HG02571 (cell line): ENCODE measurements around the gene COG6.

ENCODE experiments used
- ATAC-seq: cut with Tn5 transposase; IDR thresholded peaks from one replicate; pipeline ENCODE4 v1.9.1; 2021; ENCODE audit warnings: mild to moderate bottlenecking, moderate library complexity; ENCODE audit not compliant: unreplicated experiment

Gene COG6

GRCh38 chr13:39676315-39676876 lies 20.9 kb downstream of the COG6 start:
- ATAC-seq, result no peak

DNA sequence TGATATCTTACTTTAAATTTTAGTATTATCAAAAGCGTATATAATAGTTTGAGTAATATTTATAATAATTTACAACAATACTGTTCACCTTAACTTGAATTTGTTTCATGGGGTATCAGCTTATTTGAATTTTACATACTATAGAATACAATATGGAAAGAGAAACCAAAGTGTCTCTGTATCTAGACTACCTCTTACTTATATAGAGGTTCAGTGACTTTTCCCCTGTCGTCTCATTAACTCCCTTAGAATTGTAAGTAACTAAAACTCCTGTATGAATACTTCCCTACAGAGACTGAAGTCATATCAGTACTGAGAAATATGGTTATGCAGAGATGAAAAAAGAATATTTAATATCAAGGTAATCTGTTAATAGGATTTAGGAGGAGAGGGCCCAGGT lies 26.8 kb downstream of the COG6 start:
- no peak for ATAC-seq

DNA sequence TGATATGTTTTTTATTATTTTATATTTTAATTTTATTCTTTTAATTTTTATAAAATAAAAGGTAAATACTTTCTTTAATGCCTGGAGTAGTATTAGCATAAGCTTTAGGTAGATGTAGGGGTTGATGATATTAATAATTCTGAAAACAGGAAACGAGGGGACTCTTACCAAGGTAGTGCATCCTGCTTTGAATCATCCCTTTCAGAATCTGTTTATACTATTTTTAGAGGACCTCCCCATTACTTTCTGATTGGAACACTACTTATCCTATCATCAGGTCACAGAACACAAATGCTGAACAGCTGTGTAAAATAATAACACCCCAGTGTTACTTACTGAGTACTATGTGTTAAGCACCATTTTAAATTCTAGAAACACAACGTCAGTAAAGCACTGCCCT lies 27.3 kb downstream of the COG6 start:
- peak; percentile 69 for ATAC-seq

DNA sequence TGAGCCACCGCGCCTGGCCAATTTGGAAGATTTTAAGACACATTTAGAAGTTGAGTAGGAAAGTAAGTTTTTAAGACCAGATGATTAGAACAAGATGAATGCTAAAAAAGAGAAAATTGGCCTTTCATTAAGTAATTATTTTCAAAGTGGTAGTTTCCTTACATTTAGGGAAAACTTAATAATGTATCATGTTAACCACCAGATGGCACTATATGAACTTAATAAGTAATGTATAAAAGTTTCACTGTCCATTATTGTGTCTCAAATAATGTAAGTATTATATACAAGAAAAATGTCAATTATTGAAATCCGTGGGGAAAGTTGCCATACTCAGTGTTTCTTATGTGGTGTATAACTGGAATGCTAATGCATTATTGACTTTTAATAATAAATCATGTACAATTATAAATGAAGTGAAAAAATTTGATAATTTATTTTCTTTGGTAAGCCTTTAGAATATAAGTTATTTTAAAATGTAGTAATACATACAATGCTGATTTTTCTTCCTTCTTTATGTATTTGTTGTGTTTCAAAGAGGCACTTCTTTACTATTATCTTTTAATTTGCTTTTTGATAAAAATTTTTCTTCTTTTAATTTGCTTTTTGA lies 29.2 kb downstream of the COG6 start:
- no peak for ATAC-seq

GRCh38 chr13:39685652-39686051 lies 30.2 kb downstream of the COG6 start:
- ATAC-seq, result no peak

GRCh38 chr13:39688278-39688677 lies 32.8 kb downstream of the COG6 start:
- ATAC-seq, result no peak

- peak; percentile 70 for ATAC-seq
Measured at GRCh38 chr13:39688699-39689405, 33.4 kb downstream of the COG6 start.

GRCh38 chr13:39692660-39693438 lies 37.4 kb downstream of the COG6 start:
- ATAC-seq, result no peak

GRCh38 chr13:39699274-39699673 lies 43.8 kb downstream of the COG6 start:
- ATAC-seq, result no peak

DNA sequence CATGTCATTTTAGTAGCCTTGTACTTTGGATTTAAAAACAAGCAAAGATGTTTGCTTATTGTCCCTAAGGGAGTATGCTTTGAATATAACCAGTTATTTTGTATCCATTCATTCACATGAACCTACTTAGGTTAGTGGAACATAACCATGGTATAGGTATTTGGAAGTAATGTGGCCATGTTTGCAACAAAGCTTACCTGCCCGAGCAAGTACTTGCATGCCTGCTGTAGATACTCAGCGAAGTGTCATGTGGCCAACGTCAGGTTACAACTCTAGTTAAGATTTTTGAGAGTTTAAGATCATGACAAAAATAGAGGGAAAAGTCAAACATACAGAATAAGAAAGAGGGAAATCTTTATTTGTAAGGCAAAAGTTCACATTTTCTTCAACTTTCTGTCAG lies 57.2 kb downstream of the COG6 start:
- ATAC-seq, result no peak

DNA sequence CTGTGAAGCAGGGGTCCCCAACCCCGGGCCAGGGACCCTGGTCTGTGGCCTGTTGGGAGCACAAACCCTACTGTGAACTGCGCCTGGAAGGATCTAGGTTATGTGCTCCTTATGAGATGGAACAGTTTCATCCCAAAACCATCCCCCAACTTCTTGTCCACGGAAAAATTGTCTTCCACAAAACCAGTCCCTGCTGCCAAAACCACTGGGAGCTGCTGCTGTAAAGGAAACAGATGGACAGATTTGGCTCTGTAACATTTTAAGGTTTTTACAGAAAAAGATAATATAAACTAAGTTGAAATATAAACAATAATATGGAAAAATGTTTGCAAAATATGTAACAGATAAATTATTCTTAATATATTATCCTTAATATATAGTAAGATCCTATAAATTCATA lies 73.7 kb downstream of the COG6 start:
- no peak for ATAC-seq

DNA sequence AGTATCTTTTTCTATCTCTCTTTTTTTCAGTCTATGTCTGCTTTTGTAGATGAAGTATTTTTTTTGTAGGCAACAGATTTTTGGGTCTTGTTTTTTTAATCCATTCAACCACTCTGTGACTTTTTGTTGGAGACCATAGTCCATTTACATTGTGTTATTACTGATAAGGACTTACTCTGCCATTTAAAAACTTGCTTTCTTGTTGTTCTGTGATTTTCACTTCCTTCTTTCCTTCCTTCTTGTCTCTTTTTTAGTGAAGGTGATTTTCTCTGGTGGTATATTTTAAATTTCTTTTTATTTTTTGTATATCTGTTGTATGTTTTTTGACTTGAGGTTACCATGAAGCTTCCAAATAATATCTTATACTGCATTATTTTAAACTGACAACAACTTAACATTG lies 79.5 kb downstream of the COG6 start:
- ATAC-seq, result no peak

DNA sequence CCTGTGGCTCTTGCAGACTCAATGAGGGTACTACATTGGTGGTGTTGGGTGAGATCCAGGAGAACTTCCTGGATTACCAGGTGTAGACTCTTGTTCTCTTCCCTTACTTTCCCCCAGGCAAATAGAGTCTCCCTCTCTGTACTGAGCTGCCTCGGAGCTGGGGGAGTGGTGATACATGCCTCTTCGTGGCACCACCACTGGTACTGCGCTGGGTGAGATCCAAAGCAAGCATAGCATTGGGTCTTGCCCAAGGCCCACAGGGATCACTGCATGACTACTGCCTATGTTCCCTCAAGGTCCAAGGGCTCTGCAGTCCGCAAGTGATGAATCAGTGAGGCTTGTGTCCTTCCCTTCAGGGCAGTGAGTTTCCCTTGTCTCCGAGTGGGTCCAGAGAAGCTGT lies 81.6 kb downstream of the COG6 start:
- ATAC-seq, result no peak

- no peak for ATAC-seq
Measured at GRCh38 chr13:39740761-39741160, 85.3 kb downstream of the COG6 start.

DNA sequence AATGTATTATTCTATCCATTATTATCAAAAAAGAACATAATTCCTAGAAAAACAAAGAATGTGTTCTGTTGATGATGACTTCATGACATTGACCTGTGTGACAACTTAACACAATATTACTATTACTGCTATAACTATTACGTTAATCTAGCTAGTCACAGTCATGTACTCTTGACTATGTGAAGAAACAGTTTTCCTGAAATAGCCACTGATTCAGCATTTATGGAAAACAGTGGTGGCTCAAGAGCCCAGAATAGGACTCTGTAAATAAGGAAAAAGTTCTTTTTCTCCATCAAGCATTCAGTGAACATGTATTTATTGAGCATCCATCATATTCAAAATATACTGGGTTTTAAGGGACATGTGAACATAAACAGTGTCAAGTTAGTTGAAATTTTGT lies 93.5 kb downstream of the COG6 start:
- ATAC-seq, result no peak

DNA sequence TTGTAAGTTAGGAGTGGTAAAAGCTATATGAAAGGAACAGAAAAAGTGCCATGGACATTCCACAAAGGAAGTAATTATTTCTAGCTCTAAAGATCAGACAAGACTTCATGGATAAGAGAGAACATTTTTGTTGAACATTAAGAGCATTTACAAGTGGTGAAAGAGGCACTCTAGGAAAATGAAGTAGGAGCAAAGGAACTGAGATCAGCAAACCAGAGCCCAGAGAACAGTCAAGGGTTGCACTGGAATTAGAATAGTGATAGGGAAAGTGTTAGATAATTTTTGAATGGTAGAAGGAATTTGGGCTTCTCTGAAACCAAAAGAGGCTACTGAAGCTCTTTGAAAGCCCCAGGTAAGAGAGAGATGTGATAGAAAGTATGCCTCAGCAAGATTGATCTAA lies 94.1 kb downstream of the COG6 start:
- ATAC-seq, result no peak

GRCh38 chr13:39751805-39752204 lies 96.3 kb downstream of the COG6 start:
- no peak for ATAC-seq

DNA sequence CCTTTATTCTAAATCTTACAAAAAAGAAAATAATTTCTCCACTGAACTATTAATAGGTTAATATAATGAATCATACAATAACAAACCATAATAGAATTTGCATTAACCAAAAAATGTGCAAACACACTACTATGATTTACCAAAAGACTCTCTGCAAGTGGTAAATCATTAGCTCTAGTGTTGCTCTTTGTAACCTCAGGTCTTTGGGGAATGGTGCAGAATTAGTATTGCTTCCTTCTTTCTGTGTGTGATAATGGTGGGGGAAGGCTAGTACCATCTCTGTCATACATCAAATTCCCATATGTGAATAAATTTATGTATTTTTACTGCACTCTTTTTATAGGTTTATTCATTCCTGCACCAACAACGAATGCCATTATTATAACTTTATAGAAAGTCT lies 105.1 kb downstream of the COG6 start:
- peak; percentile 71 for ATAC-seq

DNA sequence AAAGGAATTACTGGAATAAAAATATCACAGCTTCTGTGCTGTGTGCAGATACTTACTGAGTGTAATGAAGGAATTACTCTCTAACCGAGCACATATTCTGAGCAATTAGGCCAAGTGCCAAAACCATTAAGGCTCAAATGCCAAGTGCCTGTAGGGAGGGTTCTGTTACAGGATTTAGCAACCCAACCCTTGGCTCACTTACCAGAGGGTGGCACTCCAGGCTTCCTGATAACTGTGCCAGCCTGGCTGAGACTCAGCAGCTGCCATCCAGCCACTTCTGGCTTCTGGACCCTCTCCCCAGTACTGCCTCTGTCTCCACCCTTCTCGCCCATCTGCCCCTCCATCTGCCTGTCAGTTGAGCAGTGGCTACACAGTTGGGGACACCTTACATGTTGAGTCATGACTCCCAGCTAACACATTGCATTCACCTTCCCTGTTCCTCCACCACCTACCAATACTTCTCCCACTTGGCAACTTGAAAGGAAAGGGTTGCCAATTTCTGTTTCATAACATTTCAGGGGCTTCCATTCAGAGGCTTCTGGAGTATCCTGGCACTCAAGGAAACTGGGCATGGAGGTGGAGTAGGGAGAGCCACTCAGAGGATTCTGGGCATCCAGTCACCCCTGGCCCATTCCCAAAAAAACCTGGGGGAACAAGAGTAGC lies 110.5 kb downstream of the COG6 start:
- no peak for ATAC-seq

GRCh38 chr13:39766464-39767158 lies 111.1 kb downstream of the COG6 start:
- ATAC-seq, result no peak
